Heart left ventricle (tissue), 16 donors: ENCODE measurements around the gene SLC44A5. TPM values are rescaled to one million over a fixed set of nuclear protein-coding genes. Genes with fewer than 3 reads are reported as not detected.
"Not testable (repeated sequence)": the region's sequence is repeated elsewhere in the genome, so short reads cannot be mapped to it uniquely, and the experiment has no call there.

Experiments used
- ATAC-seq, 4 donors: fragments of 200-7000 bp; cut with Tn5 transposase; one replicate each; pipeline ENCODE4 v1.9.1; 2020 to 2022; ENCODE audit warnings: moderate library complexity in 4 of 4, mild to moderate bottlenecking in 3 of 4, moderate number of reproducible peaks in 1 of 4
- DNase-seq, 5 donors: peaks; one replicate each; pipeline ENCODE4 v3.0.0-alpha.2; 2020
- H3K27ac ChIP-seq, 12 donors: fragments of 200-600 bp; sonication (generic) in 4 of 12; one replicate each; pipeline versions ENCODE4 v1.5.0 to v1.8.0; 2016 to 2022; ENCODE audit warnings: mild to moderate bottlenecking in 2 of 12
- H3K27me3 ChIP-seq, 9 donors: fragments of 200-600 bp; sonication (generic) in 2 of 9; one replicate each; pipeline versions ENCODE4 v1.5.1 to v1.8.0; 2016 to 2022; ENCODE audit warnings: mild to moderate bottlenecking in 3 of 9
- H3K36me3 ChIP-seq, 9 donors: fragments of 200-600 bp; sonication (generic) in 2 of 9; one replicate each; pipeline versions ENCODE4 v1.5.0 to v1.8.0; 2018 to 2022; ENCODE audit warnings: mild to moderate bottlenecking in 2 of 9
- H3K4me1 ChIP-seq, 12 donors: fragments of 200-600 bp; sonication (generic) in 4 of 12; one replicate each; pipeline versions ENCODE4 v1.5.0 to v1.8.0; 2016 to 2022; ENCODE audit warnings: mild to moderate bottlenecking in 3 of 12
- H3K4me3 ChIP-seq, 12 donors: fragments of 200-600 bp; sonication (generic) in 4 of 12; one replicate each; pipeline versions ENCODE4 v1.5.0 to v1.8.0; 2017 to 2022; ENCODE audit warnings: mild to moderate bottlenecking in 9 of 12, moderate library complexity in 4 of 12
- H3K9me3 ChIP-seq, 12 donors: fragments of 200-600 bp; sonication (generic) in 4 of 12; one replicate each; pipeline versions ENCODE4 v1.5.0 to v1.8.0; 2016 to 2022; ENCODE audit warnings: mild to moderate bottlenecking in 1 of 12
- CTCF ChIP-seq, 12 donors: fragments of 200-600 bp; sonication (generic) in 4 of 12; IDR thresholded peaks; one replicate each; pipeline versions ENCODE4 v1.5.0 to v1.8.0; 2018 to 2022; ENCODE audit warnings: antibody characterized with exemption in 12 of 12, mild to moderate bottlenecking in 5 of 12
- POLR2A ChIP-seq, 2 donors: fragments of 450-650 bp; IDR thresholded peaks; one replicate each; pipeline ENCODE4 v1.6.1; 2017; ENCODE audit warnings: antibody characterized with exemption in 2 of 2, mild to moderate bottlenecking in 2 of 2, moderate library complexity in 2 of 2
- WGBS, 4 donors: extraction: QIAGEN DNeasy Blood & Tissue Kit in 2 of 4; methylation state at CpG; one replicate each; pipeline versions ENCODE4 v1.1.5 to v1.1.7; 2013 to 2018; 5-methylcytosine and 5-hydroxymethylcytosine counted together
- intact Hi-C, 10 donors: fragments of 100-400 bp; cut with DNase I; formaldehyde crosslinking; loops; one replicate each; pipeline versions ENCODE4 v1.11.1 to v1.14.2; 2022
- long read RNA-seq, 3 donors: library from polyadenylated mRNA; unstranded; transcript quantifications; one replicate each; pipeline ENCODE4 v2.0.0, GENCODE V29; 2020 to 2021
- polyA plus RNA-seq, 2 donors: library from polyadenylated mRNA; stranded (reverse); fragments of 200-250 nt; gene quantifications; one replicate each; pipeline ENCODE4 v1.2.3, GENCODE V29; 2013
- total RNA-seq, 9 donors: library from RNA; depleted of rRNA in 2 of 9; stranded (reverse); fragments of >200 nt in 2 of 9; fragmentation: NEBNext Ultra II Directional in 3 of 9; extraction: Animal tissue kit (Norgen Biotek cat#: 25700) in 3 of 9; gene quantifications; one replicate each; pipeline versions ENCODE4 v1.1.0 to v1.2.4, GENCODE V29; 2016 to 2023
- donor health status: ischemic (EF 13 %, LVEDD 7.1; RV severe dilation, severe dysfunction).
- donor health status: healthy with polysubstance abuse.
- donor health status: DM: no; HTN: yes; CAD: no.
- donor health status: DM: no; HTN: no; CAD: no.
- donor health status: ischemic (EF 25% LVEDD 6.9; RV normal size, moderate dysfunction).
- donor health status: ischemic (EF 25% LVEDD 5.7; RV mildly dilated, moderate dysfunction).
- donor health status: healthy.
- donor health status: DM: yes; HTN: yes; CAD: no.
- donor health status: ischemic (EF 35%, LVEDD 5.7; RV mildly dilated, moderate dysfunction).
- donor health status: nonischemic (EF 11% LVEDD 7.7; RV severe dilation, severe dysfunction).
- donor health status: DM: yes; HTN: yes; CAD: no.
- donor health status: PGD.
- donor health status: ischemic (EF 29% LVEDD 5.4; RV normal size, mild dysfunction).
- donor health status: nonischemic (EF 23%, LVEDD 6.1; RV moderate dilation, normal function).

SLC44A5 gene
- total RNA-seq = 1 to 10 TPM in 5 of 9 donors, under 1 TPM in 3, not detected in 1; 0.31 to 7.5 (median 1.8) TPM
- 1 to 10 TPM in 1 of 2 donors, under 1 TPM in 1; 0.07 to 2.8 TPM for polyA plus RNA-seq
- long read RNA-seq, donor 1 = 0 reads
- long read RNA-seq, donor 2, partial matches to known transcripts = 14 of 19 reads
- long read RNA-seq, donor 2, other reads (novel, unspliced or antisense) = 5 of 19 reads
- long read RNA-seq, donor 3, partial matches to known transcripts = 0 of 1 reads
- long read RNA-seq, donor 3, other reads (novel, unspliced or antisense) = 1 of 1 reads

DNA sequence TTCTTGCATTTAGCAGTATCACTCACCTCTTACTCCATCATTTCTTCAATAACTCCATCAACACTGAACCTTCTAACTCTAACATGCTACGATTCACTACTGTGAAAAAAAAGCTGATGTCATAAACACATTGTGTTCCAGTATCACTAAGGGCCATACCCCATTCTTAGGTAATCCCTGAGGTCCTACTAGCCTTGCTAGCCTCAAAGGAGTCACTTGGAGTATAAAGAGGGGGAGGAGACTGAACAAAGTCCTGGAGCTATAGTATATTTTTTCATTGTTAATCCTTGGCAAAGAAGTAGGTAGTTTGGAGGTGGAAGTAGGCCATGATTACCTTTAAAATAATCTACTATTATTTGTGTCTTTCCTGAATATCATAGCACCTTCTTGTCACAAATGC is at the start of gene SLC44A5:
SLC44A5 (minus strand) TSS at position 101 of the 400 bp plus-strand sequence. CDS start 69,667 bp downstream, outside the sequence.
- Histone ChIP-seq H3K27ac (no peak within 1 kb of the TSS), H3K27me3 (peaks cover 0 to 37% (median 19%) of the 10 kb centered on the region in 9 donors), H3K36me3 (no peaks in the 10 kb centered on the region), H3K9me3 (no peaks in the 10 kb centered on the region), H3K4me3 (no peak within 1 kb of the TSS), H3K4me1 (peaks cover 0 to 20% (median 9%) of the 10 kb centered on the region in 12 donors)
- TF ChIP-seq CTCF (IDR thresholded peaks at IDR 0.05) = no peak
- no peak for TF ChIP-seq POLR2A (IDR thresholded peaks at IDR 0.05)
- 64 to 86% (median 80%) methylated on average over 1 of the region's 1 CpG for WGBS, 4 donors
- intact Hi-C loops = loop anchor here in 1 of 10 donors (10.0 kb wide), 1 partner anchor 186 kb away; no protein-coding TSS in a partner anchor
- DNase-seq (no peak), ATAC-seq (no peak)

GRCh38 chr1:75655931-75656330 is 45.0 kb upstream of the SLC44A5 start:
- no peak for TF ChIP-seq POLR2A (IDR thresholded peaks at IDR 0.05)
- TF ChIP-seq CTCF (IDR thresholded peaks at IDR 0.05) = no peak
- WGBS, 4 donors = 45 to 63% (median 46%) methylated on average over 1 of the region's 1 CpG
- Histone ChIP-seq H3K9me3 (peaks cover 0 to 22% (median 10%) of the 10 kb centered on the region in 12 donors), H3K36me3 (no peaks in the 10 kb centered on the region), H3K4me1 (no peaks in the 10 kb centered on the region), H3K27me3 (no peaks in the 10 kb centered on the region), H3K27ac (no peak overlapping the region), H3K4me3 (no peak overlapping the region)
- ATAC-seq (no peak), DNase-seq (no peak)
- intact Hi-C loops = no loop called here

DNA sequence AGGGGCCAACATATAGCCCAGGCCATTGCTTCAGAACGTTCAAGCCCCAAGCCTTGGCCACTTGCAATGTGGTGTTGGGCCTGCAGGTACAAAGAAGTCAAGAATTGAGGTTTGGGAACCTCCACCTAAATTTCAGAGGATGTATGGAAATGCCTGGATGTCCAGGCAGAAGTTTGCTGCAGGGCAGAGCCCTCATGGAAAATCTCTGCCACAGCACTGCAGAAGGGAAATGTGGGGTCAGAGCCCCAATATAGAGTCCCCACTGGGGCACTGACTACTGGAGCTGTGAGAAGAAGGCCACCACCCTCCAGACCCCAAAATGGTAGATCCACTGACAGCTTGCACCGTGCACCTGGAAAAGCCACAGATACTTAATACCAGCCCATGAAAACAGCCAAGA is 36.3 kb upstream of the SLC44A5 start:
- intact Hi-C loops, H3K9me3 ChIP-seq, H3K27ac ChIP-seq, H3K36me3 ChIP-seq, DNase-seq, ATAC-seq, H3K4me1 ChIP-seq, H3K4me3 ChIP-seq, H3K27me3 ChIP-seq: not testable (repeated sequence)
- WGBS, 4 donors = 64 to 88% (median 71%) methylated on average over 1 to 2 of the region's 2 CpGs

GRCh38 chr1:75645153-75645552 is 34.2 kb upstream of the SLC44A5 start:
- WGBS, 4 donors = 82 to 91% (median 88%) methylated on average over 3 to 4 of the region's 4 CpGs
- intact Hi-C loops, H3K4me1 ChIP-seq, ATAC-seq, H3K9me3 ChIP-seq, H3K4me3 ChIP-seq, H3K27me3 ChIP-seq, H3K27ac ChIP-seq, H3K36me3 ChIP-seq, DNase-seq: not testable (repeated sequence)

DNA sequence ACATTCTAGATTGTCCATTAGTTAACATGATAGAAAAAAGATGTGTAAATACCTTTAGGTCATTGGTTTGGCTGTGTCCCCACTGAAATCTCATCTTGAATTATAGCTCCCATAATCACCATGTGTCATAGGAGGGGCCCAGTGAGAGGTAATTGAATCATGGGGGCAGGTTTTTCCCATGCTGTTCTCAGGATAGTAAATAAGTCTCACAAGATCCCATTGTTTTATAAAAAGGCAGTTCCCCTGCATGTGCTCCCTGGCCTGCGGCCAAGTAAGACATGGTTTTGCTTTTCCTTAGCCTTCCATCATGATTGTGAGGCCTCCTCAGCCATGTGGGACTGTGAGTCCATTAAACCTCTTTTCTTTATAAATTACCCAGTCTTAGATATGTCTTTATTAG is 32.5 kb upstream of the SLC44A5 start:
- Histone ChIP-seq H3K9me3 (peaks cover 0 to 8% (median 0%) of the 10 kb centered on the region in 12 donors), H3K36me3 (no peaks in the 10 kb centered on the region), H3K4me3 (no peak overlapping the region), H3K4me1 (no peaks in the 10 kb centered on the region), H3K27me3 (no peaks in the 10 kb centered on the region), H3K27ac (no peak overlapping the region)
- TF ChIP-seq CTCF (IDR thresholded peaks at IDR 0.05) = no peak
- TF ChIP-seq POLR2A (IDR thresholded peaks at IDR 0.05) = no peak
- 40 to 55% (median 49%) methylated on average over 1 of the region's 1 CpG for WGBS, 4 donors
- DNase-seq = no peak
- intact Hi-C loops = loop anchor here in 1 of 10 donors (5.0 kb wide), 1 partner anchor 144 kb away; the partner anchor contains the start of gene RABGGTB
- ATAC-seq = no peak
